Bronchial epithelial cell (primary cell): ENCODE results near the gene MFSD1. TPM values are rescaled to one million over a fixed set of nuclear protein-coding genes. Genes with fewer than 3 reads are reported as not detected.

Experiments
- DNase-seq: peaks from one replicate; pipeline ENCODE4 v3.0.0-alpha.2; 2010; ENCODE audit warnings: low read depth
- FAIRE-seq: peaks from 2 replicates; lab custom pipeline; 2011; peaks lifted over from hg19 to GRCh38; lab: Jason Lieb, UNC
- H3K27me3 ChIP-seq: 2 replicates; pipeline ENCODE4 v1.5.1; 2011; ENCODE audit warnings: low read length; ENCODE audit not compliant: control insufficient read depth, insufficient read depth
- H3K36me3 ChIP-seq: 2 replicates; pipeline ENCODE4 v1.5.1; 2011; ENCODE audit warnings: low read length; ENCODE audit not compliant: control insufficient read depth, insufficient read depth
- H3K4me3 ChIP-seq: 2 replicates; pipeline ENCODE4 v1.5.1; 2011; ENCODE audit warnings: mild to moderate bottlenecking, low read depth, low read length, control low read depth
- CTCF ChIP-seq: IDR thresholded peaks from 2 replicates; pipeline ENCODE4 v1.5.1; 2011; ENCODE audit warnings: mild to moderate bottlenecking, moderate library complexity, low read length, control low read depth, inconsistent platforms; ENCODE audit not compliant: insufficient read depth, severe bottlenecking
- total RNA-seq: library from RNA; depleted of rRNA; stranded (reverse); fragments of >200 nt; gene quantifications from 2 replicates; pipeline ENCODE4 v1.2.1, GENCODE V29; 2014

MFSD1 gene
- 57.1 and 63.6 TPM in 2 replicates for total RNA-seq

- FAIRE-seq = no peak
- no peaks in the 10 kb centered on the region for H3K36me3 ChIP-seq
- H3K4me3 ChIP-seq = peak within 1 kb of the TSS; percentile 85
- no peaks in the 10 kb centered on the region for H3K27me3 ChIP-seq
- peak; percentile 76 for DNase-seq
- no peak for TF ChIP-seq CTCF
Measured at GRCh38 chr3:158801696-158802408, at the start of gene MFSD1. Gene MFSD1 (plus strand): TSS chr3:158802054. CDS start chr3:158802153, 99 bp downstream.

- no peak for FAIRE-seq
- DNase-seq = no peak
- no peak overlapping the region for H3K4me3 ChIP-seq
- H3K27me3 ChIP-seq = no peaks in the 10 kb centered on the region
- no peak for TF ChIP-seq CTCF
- no peaks in the 10 kb centered on the region for H3K36me3 ChIP-seq
Measured at GRCh38 chr3:158753854-158754253, 48.0 kb upstream of the MFSD1 start.

- Histone ChIP-seq H3K36me3 (no peaks in the 10 kb centered on the region), H3K27me3 (no peaks in the 10 kb centered on the region), H3K4me3 (no peak overlapping the region)
- no peak for TF ChIP-seq CTCF
- no peak for DNase-seq
- FAIRE-seq = no peak
Measured at GRCh38 chr3:158755421-158755820, 46.4 kb upstream of the MFSD1 start.

GRCh38 chr3:158761350-158761749, 40.5 kb upstream of the MFSD1 start:
- Histone ChIP-seq H3K27me3 (no peaks in the 10 kb centered on the region), H3K36me3 (no peaks in the 10 kb centered on the region), H3K4me3 (no peak overlapping the region)
- TF ChIP-seq CTCF = no peak
- no peak for DNase-seq
- FAIRE-seq = no peak

GRCh38 chr3:158762701-158763100, 39.2 kb upstream of the MFSD1 start:
- no peak for TF ChIP-seq CTCF
- no peak overlapping the region for H3K4me3 ChIP-seq
- no peaks in the 10 kb centered on the region for H3K36me3 ChIP-seq
- no peaks in the 10 kb centered on the region for H3K27me3 ChIP-seq
- no peak for DNase-seq
- no peak for FAIRE-seq

GRCh38 chr3:158763421-158763820, 38.4 kb upstream of the MFSD1 start:
- H3K27me3 ChIP-seq = no peaks in the 10 kb centered on the region
- TF ChIP-seq CTCF = no peak
- no peaks in the 10 kb centered on the region for H3K36me3 ChIP-seq
- DNase-seq (no peak), FAIRE-seq (no peak)
- no peak overlapping the region for H3K4me3 ChIP-seq
